ENCODE data around the gene HTR1E. TPM values are rescaled to one million over a fixed set of nuclear protein-coding genes. Genes with fewer than 3 reads are reported as not detected.

Gene HTR1E
- total and polyA plus RNA-seq, 2 of the 8 experiments (the other 6 are each of a cell fraction or from before 2014, with no cell fraction given), result 0.09 TPM; not detected in 1

- ChIA-PET POLR2A (ENCODE audit: partially characterized antibody) (no interaction called here), CTCF (ENCODE audit: partially characterized antibody) (no interaction called here)
- Histone ChIP-seq H3K27ac (ENCODE audit: low read depth, low read length) (no peak overlapping the region), H2BK12ac (ENCODE audit: low read depth, low read length) (no peak overlapping the region), H3K14ac (ENCODE audit: insufficient read length) (no peak overlapping the region), H3K27me3 (replicated peaks in 1 of 4; ENCODE audit: control insufficient read depth in 3 of 4, extremely low read depth in 1 of 4, insufficient read depth in 3 of 4, low read length in 3 of 4) (peaks cover 4 to 18% (median 15%) of the 10 kb centered on the region in 4 experiments), H3K36me3 (ENCODE audit: control insufficient read depth in 2 of 4, insufficient read depth in 4 of 4, low read length in 3 of 4) (no peaks in the 10 kb centered on the region), H3K4ac (replicated peaks; ENCODE audit: insufficient read length, low read depth, low read length) (no peak overlapping the region), H3K79me2 (ENCODE audit: control insufficient read depth in 1 of 2, insufficient read depth in 2 of 2, low read length in 2 of 2) (no peaks in the 10 kb centered on the region), H3K56ac (replicated peaks; ENCODE audit: insufficient read length, low read depth, low read length) (no peak overlapping the region), H2BK5ac (ENCODE audit: low read depth, low read length) (no peak overlapping the region), H4K8ac (ENCODE audit: extremely low read depth, insufficient read depth, low read length) (no peak overlapping the region), H2AFZ (ENCODE audit: low read length) (no peak overlapping the region), H3K4me1 (replicated peaks in 1 of 4; ENCODE audit: control insufficient read depth in 3 of 4, insufficient read depth in 4 of 4, low read length in 3 of 4) (peaks cover 0 to 6% (median 4%) of the 10 kb centered on the region in 4 experiments; a peak in 6 of 7 replicates), H3K9ac (replicated peaks in 1 of 4; ENCODE audit: extremely low read depth in 1 of 4, low read depth in 3 of 4, low read length in 3 of 4) (no peak overlapping the region), H3K23me2 (ENCODE audit: low read depth, low read length) (peaks cover 12% of the 10 kb centered on the region), H2BK20ac (ENCODE audit: low read length) (no peak overlapping the region), H3K79me1 (ENCODE audit: low read depth, low read length) (no peaks in the 10 kb centered on the region), H3K18ac (ENCODE audit: extremely low read depth, low read length) (no peak overlapping the region), H4K5ac (ENCODE audit: insufficient read length, low read depth, low read length) (no peak overlapping the region), H2BK15ac (ENCODE audit: low read length) (no peak overlapping the region), H3K9me3 (ENCODE audit: insufficient read depth in 2 of 2, low read depth in 1 of 2, low read length in 1 of 2) (no peaks in the 10 kb centered on the region), H2AK5ac (ENCODE audit: low read depth, low read length) (no peak overlapping the region), H4K91ac (replicated peaks; ENCODE audit: insufficient read length, low read length) (no peak overlapping the region), H3K4me2 (ENCODE audit: insufficient read depth in 1 of 2, low read depth in 2 of 2, low read length in 2 of 2) (no peak overlapping the region), H3K23ac (ENCODE audit: insufficient read length) (no peak overlapping the region), H4K20me1 (replicated peaks in 1 of 2; ENCODE audit: control insufficient read depth in 1 of 2, insufficient read depth in 2 of 2, low read length in 2 of 2) (no peaks in the 10 kb centered on the region), H3K4me3 (ENCODE audit: extremely low read depth in 1 of 4, insufficient read depth in 2 of 4, low read depth in 3 of 4, low read length in 4 of 4) (no peak overlapping the region), H2BK120ac (replicated peaks; ENCODE audit: low read depth, low read length) (no peak overlapping the region)
- 100% methylated on average over 1 of the region's 1 CpG; no CpG with 5 or more reads in 1 of the 2 experiments for whole genome bisulfite sequencing, 2 experiments (ENCODE audit: extremely low coverage in 1 of 2, insufficient coverage in 1 of 2, insufficient read length in 1 of 2, insufficient replicate concordance in 2 of 2, low coverage in 1 of 2, low lambda C conversion rate in 2 of 2, missing lambda C conversion rate in 1 of 2)
- DNase-seq (ENCODE audit: low read depth in 1 of 2, low spot score in 2 of 2) (no peak), FAIRE-seq (no peak)
- TF ChIP-seq RBBP5 (IDR thresholded peaks at IDR 0.05; ENCODE audit: borderline replicate concordance, low read depth, low read length) (no peak), CTCF (IDR thresholded peaks at IDR 0.05; ENCODE audit: control extremely low read depth in 1 of 3, insufficient read depth in 1 of 3, low read depth in 1 of 3, low read length in 3 of 3) (no peak), KDM5A (IDR thresholded peaks at IDR 0.05; ENCODE audit: low read length) (no peak), JUND (IDR thresholded peaks at IDR 0.05; ENCODE audit: low read length) (no peak), RNF2 (IDR thresholded peaks at IDR 0.05; ENCODE audit: borderline replicate concordance, low read depth, low read length, missing control alignments, poor library complexity, severe bottlenecking) (no peak), EGR1 (IDR thresholded peaks at IDR 0.05; ENCODE audit: borderline replicate concordance, low read depth, low read length) (no peak), BCL11A (IDR thresholded peaks at IDR 0.05; ENCODE audit: low read depth in 2 of 2, low read length in 2 of 2) (no peak), TAF1 (IDR thresholded peaks at IDR 0.05; ENCODE audit: low read depth, low read length) (no peak), CHD2 (IDR thresholded peaks at IDR 0.05; ENCODE audit: low read length) (no peak), BRCA1 (IDR thresholded peaks at IDR 0.05; ENCODE audit: low read depth, low read length) (no peak)
Measured at GRCh38 chr6:86941461-86941860, 4.1 kb downstream of the HTR1E start.
